Measurements from ENCODE around the gene ZFC3H1. TPM values are rescaled to one million over a fixed set of nuclear protein-coding genes. Genes with fewer than 3 reads are reported as not detected.

ZFC3H1 gene
- total and polyA plus RNA-seq, 2 of the 8 experiments (the other 6 are each of a cell fraction or from before 2014, with no cell fraction given): 20.0 to 32.4 TPM

DNA sequence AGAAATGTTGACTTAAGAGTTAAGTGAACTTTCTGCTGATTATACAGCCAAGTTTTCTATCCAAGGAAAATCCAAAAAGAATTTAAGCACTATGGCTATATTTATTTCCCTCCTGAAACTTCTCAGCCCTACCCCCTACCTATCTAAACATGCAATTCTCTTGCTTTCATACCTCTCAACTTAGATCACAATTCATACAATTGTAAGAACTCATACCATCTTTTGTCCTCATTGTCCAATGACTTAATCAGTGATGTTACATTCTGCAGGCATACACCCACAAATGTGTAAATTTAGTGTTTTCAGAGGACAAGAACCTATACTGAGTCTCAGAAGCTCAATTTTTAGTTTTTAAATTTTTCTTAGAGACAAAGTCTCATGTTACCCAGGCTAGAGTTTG lies 62.1 kb downstream of the ZFC3H1 start (continued):
- TF ChIP-seq HDAC2 (IDR thresholded peaks at IDR 0.05; ENCODE audit: borderline replicate concordance in 1 of 2, low read depth in 2 of 2, low read length in 2 of 2) (no peak), TEAD4 (IDR thresholded peaks at IDR 0.05; ENCODE audit: low read depth, low read length) (no peak), CEBPB (IDR thresholded peaks at IDR 0.05; ENCODE audit: low read depth, low read length) (no peak), CHD1 (IDR thresholded peaks at IDR 0.05; ENCODE audit: low read depth, low read length) (no peak), TCF12 (IDR thresholded peaks at IDR 0.05; ENCODE audit: low read depth, low read length) (no peak)
- TF ChIP-seq, protein P1, sequence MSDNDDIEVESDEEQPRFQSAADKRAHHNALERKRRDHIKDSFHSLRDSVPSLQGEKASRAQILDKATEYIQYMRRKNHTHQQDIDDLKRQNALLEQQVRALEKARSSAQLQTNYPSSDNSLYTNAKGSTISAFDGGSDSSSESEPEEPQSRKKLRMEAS (IDR thresholded peaks at IDR 0.05): no peak

Data from H1 (cell line).